ENCODE measurements around the gene HIVEP3. TPM values are rescaled to one million over a fixed set of nuclear protein-coding genes. Genes with fewer than 3 reads are reported as not detected.

HIVEP3 gene
- total RNA-seq, 1 experiment from 2014 or later = 1.4 TPM

DNA sequence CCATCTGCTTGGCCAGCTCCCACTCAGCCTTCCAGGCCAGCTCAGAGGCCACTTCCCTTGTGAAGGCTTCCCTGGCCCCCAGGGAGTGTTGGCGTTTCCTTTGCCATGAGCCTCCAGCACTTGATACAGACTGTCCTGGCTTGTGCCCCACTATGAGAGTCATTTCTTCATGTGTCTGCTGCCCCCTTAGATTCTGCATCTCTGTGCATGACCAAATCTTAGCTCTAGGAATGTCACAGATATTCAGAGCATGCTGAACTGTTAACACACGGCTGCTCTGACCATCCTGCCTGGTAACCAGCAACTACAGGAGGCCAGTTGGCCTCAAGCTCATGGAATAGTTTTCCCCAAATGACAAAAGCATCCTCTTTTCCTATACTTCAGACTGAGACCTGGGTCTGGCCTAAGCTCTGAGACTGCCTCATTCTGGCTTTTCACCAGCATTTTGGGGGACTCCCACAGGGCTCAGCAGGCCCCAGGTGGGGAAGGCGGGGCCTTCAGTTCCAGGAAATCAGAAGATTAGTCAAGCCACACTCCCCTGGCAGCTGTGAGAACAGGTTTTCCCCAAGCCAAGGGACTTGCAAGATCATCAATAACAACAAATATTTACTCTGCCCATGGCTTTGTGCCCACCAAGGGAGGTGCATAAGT lies 251.6 kb downstream of the HIVEP3 start:
- peaks cover 23 to 25% of the 10 kb centered on the region in 2 experiments for H3K4me1 Mint-ChIP-seq

More for the DNA sequence above, 251.6 kb downstream of the HIVEP3 start:
- H3K27ac Mint-ChIP-seq = no peak overlapping the region; a peak in 2 of 7 replicates
- H3K9me3 ChIP-seq (ENCODE audit: control insufficient read depth, low read depth, low read length) = no peaks in the 10 kb centered on the region
- no peaks in the 10 kb centered on the region for H3K79me1 ChIP-seq (ENCODE audit: insufficient read depth, low read depth, low read length, poor library complexity, severe bottlenecking)
- no peak for TF ChIP-seq CTCF (conservative IDR thresholded peaks at IDR 0.05)
- H3K4me2 ChIP-seq (ENCODE audit: insufficient read depth, insufficient read length, low read length) = no peak overlapping the region
- no peak overlapping the region for H2BK15ac ChIP-seq (ENCODE audit: low read depth, low read length)
- 0 out of 2 replicates have a peak, but pooled peaks cover 2% of the 10 kb centered on the region for H3K4me1 ChIP-seq (ENCODE audit: insufficient read depth, low read length)
- no peaks in the 10 kb centered on the region for H3K23me2 ChIP-seq (ENCODE audit: insufficient read length, low read depth, low read length, poor library complexity, severe bottlenecking)
- no peak overlapping the region for H3K9ac ChIP-seq (ENCODE audit: extremely low read depth, insufficient read length, low read length)
- DNase-seq = no peak
- H3K27ac ChIP-seq (ENCODE audit: insufficient read length, low read depth, low read length) = no peak overlapping the region
- H2BK5ac ChIP-seq (ENCODE audit: insufficient read length, low read length) = no peak overlapping the region
- H2BK12ac ChIP-seq (ENCODE audit: insufficient read length, low read depth, low read length) = no peak overlapping the region
- H3K23ac ChIP-seq (ENCODE audit: insufficient read length, low read depth, low read length) = no peak overlapping the region
- no peak overlapping the region for H3T11ph ChIP-seq (ENCODE audit: low read length)
- H3K36me3 Mint-ChIP-seq (ENCODE audit: insufficient read depth in 1 of 3, low read depth in 3 of 3) = no peaks in the 10 kb centered on the region; a peak in 1 of 7 replicates
- no peak overlapping the region for H2BK20ac ChIP-seq (ENCODE audit: low read depth, low read length, poor library complexity, severe bottlenecking)
- H2AK5ac ChIP-seq (ENCODE audit: insufficient read length, low read length) = no peak overlapping the region
- no peaks in the 10 kb centered on the region for H3K27me3 ChIP-seq (ENCODE audit: insufficient read depth, low read length)
- H4K20me1 ChIP-seq (ENCODE audit: control insufficient read depth, insufficient read depth, insufficient read length) = no peaks in the 10 kb centered on the region
- no peak overlapping the region for H3K4ac ChIP-seq (ENCODE audit: low read depth, low read length)
- H3K9me3 Mint-ChIP-seq = no peaks in the 10 kb centered on the region
- no peak overlapping the region for H3K4me3 Mint-ChIP-seq
- H3K14ac ChIP-seq (ENCODE audit: insufficient read depth, low read length) = no peak overlapping the region
- H3K79me2 ChIP-seq (ENCODE audit: insufficient read depth, low read length) = no peaks in the 10 kb centered on the region
- H4K91ac ChIP-seq (ENCODE audit: insufficient read length, low read depth, low read length) = no peak overlapping the region
- no peak overlapping the region for H4K8ac ChIP-seq (replicated peaks; ENCODE audit: insufficient read length, low read depth, low read length)
- peaks cover 27% of the 10 kb centered on the region for H3K27me3 Mint-ChIP-seq (ENCODE audit: low read depth)
- no peak overlapping the region for H2AFZ ChIP-seq (ENCODE audit: low read length)
- H4K5ac ChIP-seq (ENCODE audit: insufficient read length, low read depth, low read length) = no peak overlapping the region
- WGBS (ENCODE audit: extremely low coverage, insufficient read length, low lambda C conversion rate) = no CpG with 5 or more reads among the region's 3 CpGs
- no peak overlapping the region for H3K18ac ChIP-seq (ENCODE audit: insufficient read length, low read depth, low read length)
- H2BK120ac ChIP-seq (ENCODE audit: low read depth, low read length, poor library complexity, severe bottlenecking) = no peak overlapping the region
- H3K56ac ChIP-seq (ENCODE audit: insufficient read length, low read depth, low read length) = no peak overlapping the region

All from H9 (cell line).